Endothelial cell (in vitro differentiated cells): ENCODE measurements around the gene CTTNBP2. TPM values are rescaled to one million over a fixed set of nuclear protein-coding genes. Genes with fewer than 3 reads are reported as not detected.

Experiments
- DNase-seq: peaks from one replicate; pipeline ENCODE4 v3.0.0; 2021; ENCODE audit warnings: low spot score
- H3K27ac Mint-ChIP-seq: one replicate; pipeline ENCODE4 v1.8.0; 2021; ENCODE audit warnings: mixed read lengths, inconsistent platforms; ENCODE audit not compliant: unreplicated experiment
- H3K27me3 Mint-ChIP-seq: one replicate; pipeline ENCODE4 v1.8.0; 2021; ENCODE audit warnings: mild to moderate bottlenecking, moderate library complexity, mixed read lengths, inconsistent platforms; ENCODE audit not compliant: unreplicated experiment
- H3K36me3 Mint-ChIP-seq: one replicate; pipeline ENCODE4 v1.8.0; 2021; ENCODE audit warnings: mild to moderate bottlenecking, low read depth, mixed read lengths, inconsistent platforms; ENCODE audit not compliant: unreplicated experiment
- H3K4me1 Mint-ChIP-seq: one replicate; pipeline ENCODE4 v1.8.0; 2021; ENCODE audit warnings: mild to moderate bottlenecking, mixed read lengths, inconsistent platforms; ENCODE audit not compliant: unreplicated experiment
- H3K4me3 Mint-ChIP-seq: one replicate; pipeline ENCODE4 v1.8.0; 2021; ENCODE audit warnings: mild to moderate bottlenecking, mixed read lengths, inconsistent platforms; ENCODE audit not compliant: unreplicated experiment
- H3K9me3 Mint-ChIP-seq: one replicate; pipeline ENCODE4 v1.8.0; 2021; ENCODE audit warnings: mixed read lengths, inconsistent platforms; ENCODE audit not compliant: unreplicated experiment
- total RNA-seq: library from RNA; stranded (reverse); fragmentation: NEBNext Ultra II Directional; extraction: Animal tissue kit (Norgen Biotek cat#: 25700); gene quantifications from one replicate; pipeline ENCODE4 v1.2.1, GENCODE V29; 2021; ENCODE audit not compliant: unreplicated experiment
- TF ChIP-seq, protein P1 (sequence below): fragments of 200-600 bp; sonication (generic); IDR thresholded peaks from one replicate; pipeline ENCODE4 v1.5.0; 2021; ENCODE audit warnings: antibody characterized with exemption; ENCODE audit not compliant: unreplicated experiment

Gene CTTNBP2
- total RNA-seq, 1 donor from 2014 or later = 24.4 TPM

DNA sequence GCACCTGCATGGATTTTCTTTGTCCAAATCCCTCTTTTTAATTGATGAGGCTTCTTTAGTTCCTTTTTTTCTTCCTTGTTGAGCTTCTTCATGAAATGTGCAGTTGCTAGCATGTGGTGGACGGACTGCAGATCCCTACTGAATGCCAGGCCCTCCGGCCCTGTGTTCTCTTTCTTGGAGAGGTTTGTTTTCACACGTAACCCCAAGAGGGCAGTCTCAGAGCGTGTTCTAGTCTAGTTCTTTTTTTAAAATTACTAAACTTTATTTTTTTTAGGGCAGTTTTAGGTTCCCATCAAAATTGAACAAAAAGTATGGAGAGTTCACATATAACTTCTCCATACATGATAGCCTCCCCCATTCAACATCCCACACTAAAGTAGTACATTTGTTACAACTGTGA is 203.4 kb downstream of the CTTNBP2 start:
- H3K4me1 Mint-ChIP-seq = no peaks in the 10 kb centered on the region
- H3K9me3 Mint-ChIP-seq = no peaks in the 10 kb centered on the region
- DNase-seq = no peak
- no peaks in the 10 kb centered on the region for H3K27me3 Mint-ChIP-seq
- H3K4me3 Mint-ChIP-seq = no peak overlapping the region
- H3K27ac Mint-ChIP-seq = no peak overlapping the region
- H3K36me3 Mint-ChIP-seq = no peaks in the 10 kb centered on the region
- TF ChIP-seq, protein P1, sequence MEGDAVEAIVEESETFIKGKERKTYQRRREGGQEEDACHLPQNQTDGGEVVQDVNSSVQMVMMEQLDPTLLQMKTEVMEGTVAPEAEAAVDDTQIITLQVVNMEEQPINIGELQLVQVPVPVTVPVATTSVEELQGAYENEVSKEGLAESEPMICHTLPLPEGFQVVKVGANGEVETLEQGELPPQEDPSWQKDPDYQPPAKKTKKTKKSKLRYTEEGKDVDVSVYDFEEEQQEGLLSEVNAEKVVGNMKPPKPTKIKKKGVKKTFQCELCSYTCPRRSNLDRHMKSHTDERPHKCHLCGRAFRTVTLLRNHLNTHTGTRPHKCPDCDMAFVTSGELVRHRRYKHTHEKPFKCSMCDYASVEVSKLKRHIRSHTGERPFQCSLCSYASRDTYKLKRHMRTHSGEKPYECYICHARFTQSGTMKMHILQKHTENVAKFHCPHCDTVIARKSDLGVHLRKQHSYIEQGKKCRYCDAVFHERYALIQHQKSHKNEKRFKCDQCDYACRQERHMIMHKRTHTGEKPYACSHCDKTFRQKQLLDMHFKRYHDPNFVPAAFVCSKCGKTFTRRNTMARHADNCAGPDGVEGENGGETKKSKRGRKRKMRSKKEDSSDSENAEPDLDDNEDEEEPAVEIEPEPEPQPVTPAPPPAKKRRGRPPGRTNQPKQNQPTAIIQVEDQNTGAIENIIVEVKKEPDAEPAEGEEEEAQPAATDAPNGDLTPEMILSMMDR = no peak

DNA sequence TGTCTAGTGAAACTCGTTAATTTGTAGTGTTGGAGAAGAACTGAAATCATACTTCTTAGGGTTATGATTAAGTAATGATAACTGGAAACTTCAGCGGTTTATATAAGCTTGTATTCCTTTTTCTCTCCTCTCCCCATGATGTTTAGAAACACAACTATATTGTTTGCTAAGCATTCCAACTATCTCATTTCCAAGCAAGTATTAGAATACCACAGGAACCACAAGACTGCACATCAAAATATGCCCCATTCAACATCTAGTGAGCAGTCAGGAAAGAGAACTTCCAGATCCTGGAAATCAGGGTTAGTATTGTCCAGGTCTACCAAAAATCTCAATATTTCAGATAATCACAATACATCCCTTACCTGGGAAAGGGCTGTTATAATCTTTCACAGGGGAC is 205.8 kb downstream of the CTTNBP2 start:
- Mint-ChIP-seq H3K36me3 (no peaks in the 10 kb centered on the region), H3K27ac (no peak overlapping the region), H3K4me3 (no peak overlapping the region), H3K4me1 (no peaks in the 10 kb centered on the region), H3K27me3 (no peaks in the 10 kb centered on the region), H3K9me3 (no peaks in the 10 kb centered on the region)
- no peak for DNase-seq
- TF ChIP-seq, protein P1 = no peak

DNA sequence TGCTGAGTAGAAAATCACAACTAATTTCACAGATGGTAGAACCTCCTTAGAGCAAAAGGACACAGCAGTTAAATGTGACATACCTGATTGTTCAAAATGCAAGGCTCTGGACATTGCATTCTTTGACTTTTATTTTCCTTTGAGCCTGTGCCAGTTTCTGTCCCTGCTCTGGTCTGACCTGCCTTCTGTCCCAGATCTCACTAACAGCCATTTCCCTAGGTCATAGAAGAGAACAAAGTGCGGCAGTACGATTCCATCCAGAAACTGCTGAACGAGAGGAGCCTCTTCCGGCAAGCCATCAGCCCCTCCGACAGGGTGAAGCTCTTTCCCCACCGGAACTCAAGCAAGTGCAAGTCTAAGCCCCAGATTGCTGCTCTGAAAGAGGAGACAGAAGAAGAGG is 206.6 kb downstream of the CTTNBP2 start:
- DNase-seq = no peak
- Mint-ChIP-seq H3K36me3 (no peaks in the 10 kb centered on the region), H3K27ac (no peak overlapping the region), H3K4me3 (no peak overlapping the region), H3K9me3 (no peaks in the 10 kb centered on the region), H3K4me1 (no peaks in the 10 kb centered on the region), H3K27me3 (no peaks in the 10 kb centered on the region)
- TF ChIP-seq, protein P1 = no peak

- H3K4me1 Mint-ChIP-seq = no peaks in the 10 kb centered on the region
- no peak for DNase-seq
- no peak overlapping the region for H3K4me3 Mint-ChIP-seq
- TF ChIP-seq, protein P1 = no peak
- no peak overlapping the region for H3K27ac Mint-ChIP-seq
- H3K36me3 Mint-ChIP-seq = no peaks in the 10 kb centered on the region
- H3K9me3 Mint-ChIP-seq = no peaks in the 10 kb centered on the region
- H3K27me3 Mint-ChIP-seq = no peaks in the 10 kb centered on the region
Measured at GRCh38 chr7:117666031-117666430, 207.2 kb downstream of the CTTNBP2 start.

- Mint-ChIP-seq H3K9me3 (no peaks in the 10 kb centered on the region), H3K36me3 (no peaks in the 10 kb centered on the region), H3K4me1 (no peaks in the 10 kb centered on the region), H3K4me3 (no peak overlapping the region), H3K27ac (no peak overlapping the region), H3K27me3 (no peaks in the 10 kb centered on the region)
- TF ChIP-seq, protein P1 = no peak
- no peak for DNase-seq
Measured at GRCh38 chr7:117665368-117665767, 207.9 kb downstream of the CTTNBP2 start.
